ENCODE results near the gene RPS6KC1. TPM values are rescaled to one million over a fixed set of nuclear protein-coding genes. Genes with fewer than 3 reads are reported as not detected.

Gene RPS6KC1
- total RNA-seq, 5 donors from 2014 or later (not counting 1 experiment from before 2014, with no cell fraction given), result 11.0 to 12.8 (median 11.7) TPM

- no peak overlapping the region for H3K27ac Mint-ChIP-seq
- no peak overlapping the region for H3K27ac ChIP-seq (ENCODE audit: low read length)
- H3K27me3 ChIP-seq (replicated peaks in 1 of 2; ENCODE audit: control insufficient read depth in 2 of 2, extremely low read depth in 1 of 2, insufficient read depth in 2 of 2, low read length in 1 of 2), result no peaks in the 10 kb centered on the region
- no peak for DNase-seq
- no peaks in the 10 kb centered on the region for H3K4me1 ChIP-seq (ENCODE audit: control insufficient read depth in 1 of 2, extremely low read depth in 1 of 2, insufficient read depth in 2 of 2, low read length in 2 of 2)
- no peak overlapping the region for H3K4me3 Mint-ChIP-seq
- H3K36me3 Mint-ChIP-seq, result peaks cover 17% of the 10 kb centered on the region
- ATAC-seq (replicated peaks in 1 of 4), result no peak
- ChIA-PET POLR2A (no interaction called here), CTCF (interaction anchor here in 1 of 2 donors (0.7 kb wide), 1 partner anchor 54 kb away, joined by 3 read pairs; no protein-coding TSS in a partner anchor)
- 82% methylated on average over 1 of the region's 1 CpG for WGBS (ENCODE audit: insufficient coverage)
- peaks cover 0 to 4% (median 0%) of the 10 kb centered on the region in 3 donors for H3K9me3 Mint-ChIP-seq
- H3K4me1 Mint-ChIP-seq, result peaks cover 8 to 17% (median 11%) of the 10 kb centered on the region in 3 donors
- no peak overlapping the region for H3K4me3 ChIP-seq (ENCODE audit: control insufficient read depth in 1 of 2, extremely low read depth in 1 of 2, low read length in 1 of 2)
- no peaks in the 10 kb centered on the region for H3K27me3 Mint-ChIP-seq
- no peaks in the 10 kb centered on the region for H3K36me3 ChIP-seq (ENCODE audit: control insufficient read depth in 2 of 2, extremely low read depth in 1 of 2, insufficient read depth in 1 of 2, low read length in 1 of 2)
- H3K9me3 ChIP-seq, result no peaks in the 10 kb centered on the region
Observed at GRCh38 chr1:213061263-213061662, 10.2 kb downstream of the RPS6KC1 start.

DNA sequence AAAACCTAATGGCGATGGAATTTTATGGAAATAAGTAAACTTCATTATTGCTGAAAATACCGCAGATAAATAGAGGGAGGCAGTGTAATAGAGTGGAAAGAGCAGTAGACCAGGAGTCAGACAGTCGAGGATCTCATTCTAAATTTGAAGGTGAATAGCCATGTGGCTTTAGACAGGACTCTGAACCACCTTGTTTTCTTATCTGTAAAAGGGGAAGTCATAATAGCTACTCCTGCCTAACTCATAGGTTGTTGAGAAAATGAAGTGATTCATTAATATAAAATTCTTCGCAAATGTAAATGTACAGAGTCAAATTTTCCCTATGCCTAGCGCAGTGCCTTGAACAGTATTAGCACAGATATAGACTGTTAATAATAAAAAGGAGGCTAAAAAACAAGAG lies 14.8 kb downstream of the RPS6KC1 start:
- no peaks in the 10 kb centered on the region for H3K4me1 ChIP-seq (ENCODE audit: control insufficient read depth in 1 of 2, extremely low read depth in 1 of 2, insufficient read depth in 2 of 2, low read length in 2 of 2)
- WGBS (ENCODE audit: insufficient coverage), result 94% methylated on average over 2 of the region's 5 CpGs
- no peak overlapping the region for H3K27ac Mint-ChIP-seq

DNA sequence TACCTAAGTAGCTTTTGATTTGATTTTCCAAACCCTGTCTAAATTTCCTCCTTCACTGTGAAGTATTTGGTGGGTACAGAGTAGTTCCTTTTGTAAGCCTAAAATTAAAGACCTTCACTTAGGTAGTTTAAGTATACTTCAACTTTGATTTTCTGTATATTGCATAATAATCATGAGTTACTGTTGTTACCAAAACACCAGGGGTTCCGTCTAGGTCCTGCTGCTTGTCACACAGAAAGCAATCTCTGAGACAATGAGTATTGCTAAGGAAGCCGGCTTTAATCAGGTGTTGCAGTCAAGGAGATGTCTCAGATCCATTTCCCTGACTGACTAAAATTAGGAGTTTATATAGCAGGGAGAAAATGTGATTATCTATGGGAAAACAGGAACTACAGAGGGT lies 15.3 kb downstream of the RPS6KC1 start:
- Mint-ChIP-seq H3K4me1 (peaks cover 9 to 20% (median 13%) of the 10 kb centered on the region in 3 donors), H3K9me3 (no peaks in the 10 kb centered on the region), H3K27ac (no peak overlapping the region), H3K36me3 (peaks cover 14% of the 10 kb centered on the region), H3K4me3 (no peak overlapping the region), H3K27me3 (no peaks in the 10 kb centered on the region)
- no peaks in the 10 kb centered on the region for H3K4me1 ChIP-seq (ENCODE audit: control insufficient read depth in 1 of 2, extremely low read depth in 1 of 2, insufficient read depth in 2 of 2, low read length in 2 of 2)
- no peaks in the 10 kb centered on the region for H3K9me3 ChIP-seq
- ATAC-seq (replicated peaks in 1 of 4) (no peak), DNase-seq (no peak)
- H3K36me3 ChIP-seq (ENCODE audit: control insufficient read depth in 2 of 2, extremely low read depth in 1 of 2, insufficient read depth in 1 of 2, low read length in 1 of 2), result no peaks in the 10 kb centered on the region
- no peaks in the 10 kb centered on the region for H3K27me3 ChIP-seq (replicated peaks in 1 of 2; ENCODE audit: control insufficient read depth in 2 of 2, extremely low read depth in 1 of 2, insufficient read depth in 2 of 2, low read length in 1 of 2)
- ChIA-PET CTCF (no interaction called here), POLR2A (no interaction called here)
- H3K4me3 ChIP-seq (ENCODE audit: control insufficient read depth in 1 of 2, extremely low read depth in 1 of 2, low read length in 1 of 2), result no peak overlapping the region
- H3K27ac ChIP-seq (ENCODE audit: low read length), result no peak overlapping the region
- WGBS (ENCODE audit: insufficient coverage), result 88% methylated on average over 1 of the region's 2 CpGs

More for the DNA sequence above, 14.8 kb downstream of the RPS6KC1 start:
- H3K27ac ChIP-seq (ENCODE audit: low read length), result no peak overlapping the region
- no peak overlapping the region for H3K4me3 Mint-ChIP-seq
- ChIA-PET CTCF (no interaction called here), POLR2A (no interaction called here)
- H3K4me1 Mint-ChIP-seq, result peaks cover 11 to 22% (median 18%) of the 10 kb centered on the region in 3 donors
- DNase-seq, result no peak
- peaks cover 14% of the 10 kb centered on the region for H3K36me3 Mint-ChIP-seq
- no peaks in the 10 kb centered on the region for H3K36me3 ChIP-seq (ENCODE audit: control insufficient read depth in 2 of 2, extremely low read depth in 1 of 2, insufficient read depth in 1 of 2, low read length in 1 of 2)
- H3K27me3 Mint-ChIP-seq, result no peaks in the 10 kb centered on the region
- ATAC-seq (replicated peaks in 1 of 4), result no peak
- no peaks in the 10 kb centered on the region for H3K27me3 ChIP-seq (replicated peaks in 1 of 2; ENCODE audit: control insufficient read depth in 2 of 2, extremely low read depth in 1 of 2, insufficient read depth in 2 of 2, low read length in 1 of 2)
- no peaks in the 10 kb centered on the region for H3K9me3 Mint-ChIP-seq
- H3K9me3 ChIP-seq, result no peaks in the 10 kb centered on the region
- H3K4me3 ChIP-seq (ENCODE audit: control insufficient read depth in 1 of 2, extremely low read depth in 1 of 2, low read length in 1 of 2), result no peak overlapping the region

- DNase-seq (no peak), ATAC-seq (replicated peaks in 1 of 4) (no peak)
- ChIA-PET POLR2A (no interaction called here), CTCF (no interaction called here)
- H3K4me1 Mint-ChIP-seq, result peaks cover 5 to 22% (median 12%) of the 10 kb centered on the region in 3 donors
- Histone ChIP-seq H3K36me3 (ENCODE audit: control insufficient read depth in 2 of 2, extremely low read depth in 1 of 2, insufficient read depth in 1 of 2, low read length in 1 of 2) (no peaks in the 10 kb centered on the region), H3K9me3 (no peaks in the 10 kb centered on the region), H3K4me1 (ENCODE audit: control insufficient read depth in 1 of 2, extremely low read depth in 1 of 2, insufficient read depth in 2 of 2, low read length in 2 of 2) (no peaks in the 10 kb centered on the region), H3K27ac (ENCODE audit: low read length) (no peak overlapping the region), H3K4me3 (ENCODE audit: control insufficient read depth in 1 of 2, extremely low read depth in 1 of 2, low read length in 1 of 2) (no peak overlapping the region), H3K27me3 (replicated peaks in 1 of 2; ENCODE audit: control insufficient read depth in 2 of 2, extremely low read depth in 1 of 2, insufficient read depth in 2 of 2, low read length in 1 of 2) (no peaks in the 10 kb centered on the region)
- H3K36me3 Mint-ChIP-seq, result peaks cover 14% of the 10 kb centered on the region
- no peak overlapping the region for H3K27ac Mint-ChIP-seq
- H3K27me3 Mint-ChIP-seq, result no peaks in the 10 kb centered on the region
- no CpG with 5 or more reads among the region's 1 CpG for WGBS (ENCODE audit: insufficient coverage)
- no peaks in the 10 kb centered on the region for H3K9me3 Mint-ChIP-seq
- no peak overlapping the region for H3K4me3 Mint-ChIP-seq
Observed at GRCh38 chr1:213067352-213067751, 16.3 kb downstream of the RPS6KC1 start.

DNA sequence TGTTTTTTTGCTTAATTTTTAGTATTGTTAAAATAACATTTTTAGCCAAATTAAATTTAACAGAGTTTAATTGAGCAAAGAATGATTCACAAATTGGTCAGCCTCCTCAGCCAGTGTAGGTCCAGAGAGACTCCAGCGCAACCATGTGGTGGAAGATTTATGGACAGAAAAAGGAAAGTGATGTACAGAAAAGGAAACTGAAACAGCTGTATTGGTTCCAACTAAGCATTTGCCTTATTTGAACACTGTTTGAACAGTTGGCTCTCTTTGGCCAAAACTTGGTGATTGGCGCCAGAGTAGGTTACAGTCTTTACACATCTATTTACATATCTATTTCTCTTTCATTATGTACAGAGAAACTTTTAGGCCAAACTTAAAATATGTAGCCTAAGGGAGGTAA lies 19.4 kb downstream of the RPS6KC1 start:
- Histone ChIP-seq H3K36me3 (ENCODE audit: control insufficient read depth in 2 of 2, extremely low read depth in 1 of 2, insufficient read depth in 1 of 2, low read length in 1 of 2) (no peaks in the 10 kb centered on the region), H3K4me3 (ENCODE audit: control insufficient read depth in 1 of 2, extremely low read depth in 1 of 2, low read length in 1 of 2) (no peak overlapping the region), H3K4me1 (ENCODE audit: control insufficient read depth in 1 of 2, extremely low read depth in 1 of 2, insufficient read depth in 2 of 2, low read length in 2 of 2) (no peaks in the 10 kb centered on the region), H3K27ac (ENCODE audit: low read length) (no peak overlapping the region), H3K27me3 (replicated peaks in 1 of 2; ENCODE audit: control insufficient read depth in 2 of 2, extremely low read depth in 1 of 2, insufficient read depth in 2 of 2, low read length in 1 of 2) (no peaks in the 10 kb centered on the region), H3K9me3 (no peaks in the 10 kb centered on the region)
- H3K4me1 Mint-ChIP-seq, result peaks cover 7 to 27% (median 8%) of the 10 kb centered on the region in 3 donors
- 70% methylated on average over 1 of the region's 2 CpGs for WGBS (ENCODE audit: insufficient coverage)
- H3K27ac Mint-ChIP-seq, result no peak overlapping the region
- H3K4me3 Mint-ChIP-seq, result no peak overlapping the region
- H3K27me3 Mint-ChIP-seq, result no peaks in the 10 kb centered on the region
- H3K36me3 Mint-ChIP-seq, result peaks cover 23% of the 10 kb centered on the region
- ATAC-seq (replicated peaks in 1 of 4) (no peak), DNase-seq (peak in 9 of 35 experiments; percentile 0 to 28 (median 4))
- ChIA-PET POLR2A (no interaction called here), CTCF (interaction anchor here in 1 of 2 donors (1.2 kb wide), 1 partner anchor 255 kb away, joined by 3 read pairs; no protein-coding TSS in a partner anchor)
- no peaks in the 10 kb centered on the region for H3K9me3 Mint-ChIP-seq

GRCh38 chr1:213075725-213076124 lies 24.7 kb downstream of the RPS6KC1 start:
- no peak overlapping the region for H3K27ac ChIP-seq (ENCODE audit: low read length)
- no peaks in the 10 kb centered on the region for H3K36me3 ChIP-seq (ENCODE audit: control insufficient read depth in 2 of 2, extremely low read depth in 1 of 2, insufficient read depth in 1 of 2, low read length in 1 of 2)
- no peaks in the 10 kb centered on the region for H3K27me3 ChIP-seq (replicated peaks in 1 of 2; ENCODE audit: control insufficient read depth in 2 of 2, extremely low read depth in 1 of 2, insufficient read depth in 2 of 2, low read length in 1 of 2)
- no peak overlapping the region for H3K4me3 Mint-ChIP-seq
- no peaks in the 10 kb centered on the region for H3K4me1 ChIP-seq (ENCODE audit: control insufficient read depth in 1 of 2, extremely low read depth in 1 of 2, insufficient read depth in 2 of 2, low read length in 2 of 2)
- POLR2A ChIA-PET, result no interaction called here
- CTCF ChIA-PET, result no interaction called here
- no peak overlapping the region for H3K4me3 ChIP-seq (ENCODE audit: control insufficient read depth in 1 of 2, extremely low read depth in 1 of 2, low read length in 1 of 2)
- no peak for ATAC-seq (replicated peaks in 1 of 4)
- H3K9me3 Mint-ChIP-seq, result no peaks in the 10 kb centered on the region
- no peak for DNase-seq
- no peaks in the 10 kb centered on the region for H3K9me3 ChIP-seq
- H3K36me3 Mint-ChIP-seq, result peaks cover 34% of the 10 kb centered on the region
- no CpG with 5 or more reads among the region's 2 CpGs for WGBS (ENCODE audit: insufficient coverage)
- no peak overlapping the region for H3K27ac Mint-ChIP-seq
- peaks cover 0 to 18% (median 7%) of the 10 kb centered on the region in 3 donors for H3K4me1 Mint-ChIP-seq
- H3K27me3 Mint-ChIP-seq, result no peaks in the 10 kb centered on the region
